Measurements from ENCODE around the gene MESP1.

DNA sequence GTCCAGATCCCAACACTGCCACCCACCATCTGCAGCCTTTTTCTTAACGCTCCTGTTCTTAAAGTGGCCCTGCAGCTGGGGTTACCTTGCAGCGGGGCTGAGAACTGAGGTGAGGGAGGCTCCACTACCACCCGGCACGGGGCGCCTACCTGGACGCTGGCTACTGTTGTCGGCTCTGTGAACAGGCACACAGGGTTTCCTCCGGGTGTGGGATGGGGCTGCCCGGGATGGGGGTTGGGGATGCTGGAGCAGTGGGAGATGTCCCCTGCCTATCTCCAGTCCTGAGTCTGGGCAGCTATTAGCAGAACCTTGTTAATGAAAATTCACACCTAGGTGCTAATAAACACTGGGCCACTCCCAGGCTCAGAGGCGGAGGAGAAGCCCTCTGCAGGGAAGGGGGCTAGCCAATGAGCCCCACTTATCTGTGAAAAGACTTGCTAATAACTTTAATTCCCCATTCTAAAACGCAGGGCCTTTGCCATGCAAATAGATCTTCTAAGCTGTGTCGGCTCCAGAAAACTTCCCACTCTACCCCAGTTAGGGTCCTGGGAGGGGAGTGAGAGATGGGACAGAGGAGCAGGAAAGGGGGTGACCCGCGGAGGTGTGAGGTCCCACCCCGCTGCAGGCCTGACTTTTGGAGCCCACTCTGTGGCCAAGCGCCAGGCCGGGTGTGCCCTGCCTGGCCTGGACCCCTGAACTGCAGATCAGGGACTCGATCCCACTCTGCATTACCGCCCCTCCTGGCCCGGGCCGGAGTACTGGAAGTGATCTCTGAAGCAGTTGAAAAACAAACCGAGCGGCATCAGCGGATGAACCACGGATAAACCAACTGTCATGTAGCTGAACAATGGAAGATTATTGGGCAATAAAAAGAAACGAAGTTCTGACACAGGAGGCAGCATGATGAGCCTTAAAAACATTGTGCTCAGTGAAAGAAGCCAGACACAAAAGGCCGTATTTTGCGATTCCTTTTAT is 3.1 kb downstream of the MESP1 start:
- TF ChIP-seq, protein P1, sequence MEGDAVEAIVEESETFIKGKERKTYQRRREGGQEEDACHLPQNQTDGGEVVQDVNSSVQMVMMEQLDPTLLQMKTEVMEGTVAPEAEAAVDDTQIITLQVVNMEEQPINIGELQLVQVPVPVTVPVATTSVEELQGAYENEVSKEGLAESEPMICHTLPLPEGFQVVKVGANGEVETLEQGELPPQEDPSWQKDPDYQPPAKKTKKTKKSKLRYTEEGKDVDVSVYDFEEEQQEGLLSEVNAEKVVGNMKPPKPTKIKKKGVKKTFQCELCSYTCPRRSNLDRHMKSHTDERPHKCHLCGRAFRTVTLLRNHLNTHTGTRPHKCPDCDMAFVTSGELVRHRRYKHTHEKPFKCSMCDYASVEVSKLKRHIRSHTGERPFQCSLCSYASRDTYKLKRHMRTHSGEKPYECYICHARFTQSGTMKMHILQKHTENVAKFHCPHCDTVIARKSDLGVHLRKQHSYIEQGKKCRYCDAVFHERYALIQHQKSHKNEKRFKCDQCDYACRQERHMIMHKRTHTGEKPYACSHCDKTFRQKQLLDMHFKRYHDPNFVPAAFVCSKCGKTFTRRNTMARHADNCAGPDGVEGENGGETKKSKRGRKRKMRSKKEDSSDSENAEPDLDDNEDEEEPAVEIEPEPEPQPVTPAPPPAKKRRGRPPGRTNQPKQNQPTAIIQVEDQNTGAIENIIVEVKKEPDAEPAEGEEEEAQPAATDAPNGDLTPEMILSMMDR (IDR thresholded peaks at IDR 0.05): no peak
- no peak for TF ChIP-seq POLR2A (IDR thresholded peaks at IDR 0.05)
